ENCODE data around the gene VSTM4. TPM values are rescaled to one million over a fixed set of nuclear protein-coding genes. Genes with fewer than 3 reads are reported as not detected.

The VSTM4 gene
- total RNA-seq, 3 donors from 2014 or later = 1.5 to 13.8 (median 2.2) TPM

GRCh38 chr10:49103761-49104160 lies 11.6 kb downstream of the VSTM4 start:
- no peak for TF ChIP-seq CTCF (IDR thresholded peaks at IDR 0.05)
- Histone ChIP-seq H3K9me3 (no peaks in the 10 kb centered on the region), H3K4me3 (no peak overlapping the region), H3K4me1 (ENCODE audit: low read depth) (peaks cover 3% of the 10 kb centered on the region), H3K36me3 (ENCODE audit: low read depth) (no peaks in the 10 kb centered on the region)
- no peak for DNase-seq
- intact Hi-C loops (cut with DNase I, micrococcal nuclease) = no loop called here
- no peak for ATAC-seq

- H3K36me3 ChIP-seq (ENCODE audit: low read depth) = no peaks in the 10 kb centered on the region
- no peaks in the 10 kb centered on the region for H3K4me1 ChIP-seq (ENCODE audit: low read depth)
- ATAC-seq = no peak
- H3K9me3 ChIP-seq = no peaks in the 10 kb centered on the region
- intact Hi-C loops (cut with DNase I, micrococcal nuclease) = no loop called here
- no peak overlapping the region for H3K4me3 ChIP-seq
- DNase-seq = no peak
- no peak for TF ChIP-seq CTCF (IDR thresholded peaks at IDR 0.05)
Measured at GRCh38 chr10:49099046-49099445, 16.3 kb downstream of the VSTM4 start.

DNA sequence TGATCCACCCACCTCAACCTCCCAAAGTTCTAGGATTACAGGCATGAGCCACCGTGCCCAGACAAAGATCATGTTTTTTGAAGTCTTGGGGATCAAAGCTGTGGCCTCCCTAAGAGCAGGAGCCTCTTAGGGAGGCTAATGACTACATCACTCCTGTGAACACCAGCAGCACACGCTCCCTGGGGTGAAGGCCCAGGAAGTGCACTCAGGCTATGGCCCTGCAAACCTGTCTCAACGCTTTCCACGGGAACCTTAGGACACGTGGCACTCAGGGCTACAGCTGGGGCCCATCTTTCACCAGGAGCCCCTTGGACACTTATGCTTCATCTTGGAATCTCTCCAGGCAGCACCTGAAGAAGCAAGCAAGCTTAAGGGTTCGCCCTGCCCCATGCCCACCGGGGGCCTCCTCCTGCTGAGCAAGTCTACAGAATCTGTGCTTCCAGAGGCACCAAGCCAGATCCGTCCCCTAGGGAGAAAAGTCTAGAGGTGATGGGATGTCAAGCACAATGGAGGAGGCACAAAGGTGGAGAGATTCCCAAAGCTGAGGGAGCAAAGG lies 18.4 kb downstream of the VSTM4 start:
- no peaks in the 10 kb centered on the region for H3K4me1 ChIP-seq (ENCODE audit: low read depth)
- intact Hi-C loops (cut with DNase I, micrococcal nuclease) = no loop called here
- no peak overlapping the region for H3K4me3 ChIP-seq
- ATAC-seq (no peak), DNase-seq (no peak)
- H3K36me3 ChIP-seq (ENCODE audit: low read depth) = no peaks in the 10 kb centered on the region
- TF ChIP-seq CTCF (IDR thresholded peaks at IDR 0.05) = no peak
- H3K9me3 ChIP-seq = no peaks in the 10 kb centered on the region

DNA sequence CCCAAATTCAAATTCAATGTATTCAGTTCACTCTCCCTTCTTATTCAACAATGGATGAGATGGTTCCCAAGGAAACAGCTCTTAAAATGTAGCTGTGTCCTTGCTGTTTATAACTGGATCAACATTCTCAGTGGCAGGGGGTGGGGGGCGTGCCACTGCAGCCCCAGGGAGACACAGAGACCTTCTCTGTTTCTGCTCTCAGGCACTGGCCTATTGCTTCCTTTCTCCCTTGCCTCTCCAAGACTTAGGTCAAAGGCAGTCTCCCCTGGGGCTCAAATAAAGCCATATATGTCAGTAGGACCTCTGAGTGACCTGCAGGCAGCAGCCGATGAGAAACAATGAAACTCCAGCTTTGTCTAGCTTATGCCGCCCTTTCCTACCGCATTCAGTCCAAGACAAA lies 20.7 kb downstream of the VSTM4 start:
- TF ChIP-seq CTCF (IDR thresholded peaks at IDR 0.05) = no peak
- DNase-seq (no peak), ATAC-seq (no peak)
- intact Hi-C loops (cut with DNase I, micrococcal nuclease) = no loop called here
- peaks cover 2% of the 10 kb centered on the region for H3K4me1 ChIP-seq (ENCODE audit: low read depth)
- no peak overlapping the region for H3K4me3 ChIP-seq
- H3K36me3 ChIP-seq (ENCODE audit: low read depth) = no peaks in the 10 kb centered on the region
- no peaks in the 10 kb centered on the region for H3K9me3 ChIP-seq

- H3K4me3 ChIP-seq = no peak overlapping the region
- H3K9me3 ChIP-seq = no peaks in the 10 kb centered on the region
- peaks cover 2% of the 10 kb centered on the region for H3K4me1 ChIP-seq (ENCODE audit: low read depth)
- no peak for TF ChIP-seq CTCF (IDR thresholded peaks at IDR 0.05)
- DNase-seq (no peak), ATAC-seq (no peak)
- intact Hi-C loops (cut with DNase I, micrococcal nuclease) = no loop called here
- H3K36me3 ChIP-seq (ENCODE audit: low read depth) = no peaks in the 10 kb centered on the region
Measured at GRCh38 chr10:49093922-49094321, 21.4 kb downstream of the VSTM4 start.

DNA sequence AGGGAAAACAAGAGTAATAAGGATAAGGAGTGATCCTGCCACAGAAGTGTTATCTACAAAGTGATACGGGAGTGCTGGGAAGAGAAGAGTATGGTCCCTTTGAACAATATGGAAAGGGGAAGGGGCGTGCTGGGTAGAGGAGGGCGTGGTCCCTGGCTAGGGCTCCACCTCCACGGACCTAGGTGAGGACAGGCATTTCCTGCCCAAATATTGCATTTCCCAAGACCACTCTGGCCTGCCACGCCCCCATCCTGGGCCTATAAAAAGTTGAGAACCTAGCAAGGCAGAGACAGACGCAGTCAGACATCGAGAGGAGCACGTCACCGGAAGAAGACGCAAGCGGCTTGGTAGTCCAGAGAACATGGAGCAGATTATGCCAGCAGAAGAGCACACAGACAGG lies 22.8 kb downstream of the VSTM4 start:
- intact Hi-C loops (cut with DNase I, micrococcal nuclease) = no loop called here
- H3K36me3 ChIP-seq (ENCODE audit: low read depth) = no peaks in the 10 kb centered on the region
- H3K9me3 ChIP-seq = no peaks in the 10 kb centered on the region
- no peak for TF ChIP-seq CTCF (IDR thresholded peaks at IDR 0.05)
- H3K4me1 ChIP-seq (ENCODE audit: low read depth) = peaks cover 2% of the 10 kb centered on the region
- H3K4me3 ChIP-seq = no peak overlapping the region
- ATAC-seq = no peak
- no peak for DNase-seq
